Ramos (cell line): ENCODE data around the gene BRAP.
"Not testable (repeated sequence)": the region's sequence is repeated elsewhere in the genome, so short reads cannot be mapped to it uniquely, and the experiment has no call there.

Source experiments
- in situ Hi-C: fragments of 300-500 bp; cut with MboI; formaldehyde crosslinking; loops from one replicate; pipeline ENCODE4 v1.14.3; 2022; ENCODE audit warnings: low sequenced_read_pairs; ENCODE audit not compliant: unreplicated experiment

BRAP gene

GRCh38 chr12:111685811-111686573, at the start of gene BRAP, which contains the start of gene ACAD10:
Gene BRAP (minus strand): TSS chr12:111685956. CDS start chr12:111685792, 164 bp downstream.
Gene ACAD10 (plus strand): TSS chr12:111686053. CDS start chr12:111692710, 6,657 bp downstream.
- in situ Hi-C loops: no loop called here

DNA sequence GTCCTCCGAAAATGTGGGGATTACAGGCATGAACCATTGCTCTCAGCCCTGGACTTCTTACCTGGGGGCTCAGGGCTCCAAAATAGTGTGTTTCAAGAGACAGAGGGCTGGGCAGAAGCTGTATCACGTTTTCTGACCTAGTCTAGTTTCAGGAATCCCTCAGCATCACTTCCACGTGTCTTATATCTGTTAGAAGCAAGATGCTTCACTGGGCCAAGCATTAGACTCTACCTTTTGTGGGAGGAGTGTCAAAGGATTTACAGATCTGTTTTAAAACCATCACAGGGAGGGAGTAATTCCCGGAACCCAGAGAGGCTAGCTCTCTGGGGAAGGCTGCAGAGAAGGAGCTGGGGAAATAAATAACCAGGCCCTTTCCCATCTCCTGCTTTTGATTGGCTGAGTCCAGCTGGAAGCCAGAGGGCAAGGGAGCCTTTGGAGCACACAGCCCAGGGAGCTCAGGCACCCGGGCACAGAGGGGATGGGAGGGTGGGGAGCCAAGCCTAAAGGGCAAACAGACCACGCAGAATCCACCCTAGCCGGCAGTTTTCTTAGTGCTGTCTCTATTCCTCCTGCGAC, 47.7 kb upstream of the BRAP start:
- in situ Hi-C loops: no loop called here

- in situ Hi-C loops: no loop called here
These were observed 47.0 kb upstream of the BRAP start for GRCh38 chr12:111732786-111733185.

DNA sequence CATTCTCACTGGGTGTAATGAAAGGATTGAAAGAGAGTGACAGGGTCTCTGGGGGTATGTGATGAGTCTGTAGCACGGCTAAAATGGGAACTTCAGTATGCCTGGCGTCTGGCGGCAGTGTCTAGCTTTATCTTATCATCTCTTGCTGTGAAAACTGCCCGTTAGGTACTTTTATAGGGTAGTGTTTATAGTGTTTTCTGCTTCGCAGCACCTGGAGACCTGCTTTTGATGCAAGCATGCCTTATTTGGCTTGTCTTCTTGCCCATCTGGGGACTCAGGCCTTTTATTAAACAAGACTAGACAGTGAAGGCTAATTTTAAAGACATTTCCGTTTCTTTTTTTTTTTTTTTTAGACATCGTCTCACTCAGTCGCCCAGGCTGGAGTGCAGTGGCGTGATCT, 44.7 kb upstream of the BRAP start:
- in situ Hi-C loops: no loop called here

GRCh38 chr12:111728795-111729194, 43.0 kb upstream of the BRAP start:
- in situ Hi-C loops: no loop called here

- in situ Hi-C loops: not testable (repeated sequence)
These were observed 38.0 kb upstream of the BRAP start for GRCh38 chr12:111723646-111724360.

GRCh38 chr12:111720457-111720856, 34.7 kb upstream of the BRAP start:
- in situ Hi-C loops: no loop called here

DNA sequence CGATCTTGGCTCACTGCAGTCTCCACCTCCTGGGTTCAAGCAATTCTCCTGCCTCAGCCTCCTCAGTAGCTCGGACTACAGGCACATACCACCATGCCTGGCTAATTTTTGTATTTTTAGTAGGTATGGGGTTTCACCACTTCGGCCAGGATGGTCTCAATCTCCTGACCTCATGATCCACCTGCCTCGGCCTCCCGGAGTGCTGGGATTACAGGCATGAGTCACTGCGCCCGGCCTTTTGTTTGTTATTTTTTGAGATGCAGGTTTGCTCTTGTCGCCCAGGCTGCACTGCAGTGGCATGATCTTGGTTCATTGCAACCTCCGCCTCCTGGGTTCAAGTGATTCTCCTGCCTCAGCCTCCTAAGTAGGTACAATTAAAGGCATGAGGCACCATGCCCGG, 33.6 kb upstream of the BRAP start:
- in situ Hi-C loops: not testable (repeated sequence)

DNA sequence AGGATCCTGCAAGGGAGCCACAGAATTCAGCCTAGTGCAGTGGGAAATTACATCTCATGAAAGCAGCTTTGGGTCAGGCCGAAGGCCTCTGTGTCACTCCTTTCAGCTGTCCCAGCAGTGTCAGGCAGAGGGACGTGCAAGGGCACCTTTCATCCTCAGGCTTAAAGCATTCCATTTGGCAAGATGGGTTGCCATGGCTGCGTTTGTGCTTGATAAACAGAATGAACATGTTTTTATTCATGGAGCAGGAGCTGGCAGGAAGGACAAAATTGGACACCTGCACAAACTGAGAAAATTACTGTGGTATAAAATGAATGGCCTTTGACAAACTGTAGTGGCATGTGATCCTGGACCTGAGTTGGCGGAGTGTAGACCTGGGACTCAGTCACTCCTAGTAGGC, 29.5 kb upstream of the BRAP start:
- in situ Hi-C loops: no loop called here

DNA sequence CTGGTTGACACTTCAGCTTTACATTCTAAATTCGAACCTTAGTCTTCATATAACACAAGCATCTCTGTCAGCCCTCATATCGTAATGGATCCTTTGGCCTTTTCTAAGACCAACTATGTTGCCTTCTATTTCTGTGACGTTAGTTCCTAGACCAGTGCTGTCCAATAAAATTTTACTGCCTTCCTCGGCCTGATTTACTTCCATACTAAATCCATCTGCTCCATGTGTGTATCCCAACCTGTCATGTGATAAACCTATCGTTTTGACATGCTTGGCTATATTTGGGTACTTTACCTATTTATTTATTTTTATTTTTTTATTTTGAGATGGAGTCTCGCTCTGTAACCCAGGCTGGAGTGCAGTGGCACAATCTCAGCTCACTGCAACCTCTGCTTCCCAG, 20.4 kb upstream of the BRAP start:
- in situ Hi-C loops: no loop called here

- in situ Hi-C loops: no loop called here
These were observed 19.9 kb upstream of the BRAP start for GRCh38 chr12:111705672-111706071.

DNA sequence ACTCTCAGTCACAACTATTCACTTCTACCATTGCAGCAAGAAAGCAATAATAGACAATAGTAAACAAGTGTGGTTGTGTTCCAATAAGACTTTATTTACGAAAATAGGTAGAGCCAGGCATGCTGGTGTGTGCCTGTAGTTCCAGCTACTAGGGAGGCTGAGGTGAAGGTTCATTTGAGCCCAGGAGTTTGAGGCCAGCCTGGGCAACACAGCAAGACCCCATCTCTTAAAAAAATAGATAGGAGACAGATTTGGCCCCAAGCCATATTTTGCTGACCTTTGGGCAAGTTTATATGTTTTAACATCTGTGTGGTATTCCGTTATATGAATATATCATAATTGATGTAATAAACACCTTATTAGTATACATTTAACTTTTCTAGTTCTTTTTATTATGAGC, 14.2 kb upstream of the BRAP start:
- in situ Hi-C loops: loop anchor here (10.0 kb wide), 1 partner anchor 105 kb away; no protein-coding TSS in a partner anchor

DNA sequence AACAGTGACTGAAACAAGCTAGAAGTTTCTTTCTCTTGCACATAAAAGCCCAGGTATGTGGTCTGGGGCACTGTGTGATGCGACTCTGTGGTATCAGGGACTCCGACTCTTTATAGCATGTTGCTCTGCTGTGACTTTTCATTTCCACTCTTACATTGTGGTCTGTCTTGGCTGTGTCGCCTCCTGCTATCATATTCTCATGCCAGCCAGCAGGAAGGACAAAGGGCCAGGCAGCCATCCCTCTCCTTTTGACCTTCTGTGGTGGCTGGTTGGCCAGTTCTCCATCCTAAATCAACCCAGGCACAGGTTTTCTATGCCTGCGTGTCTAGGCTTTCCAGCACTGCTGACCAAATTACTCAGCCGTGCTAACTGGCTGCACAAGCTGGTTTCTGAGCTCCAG, 8.1 kb upstream of the BRAP start:
- in situ Hi-C loops: loop anchor here (10.0 kb wide), 1 partner anchor 111 kb away; no protein-coding TSS in a partner anchor

DNA sequence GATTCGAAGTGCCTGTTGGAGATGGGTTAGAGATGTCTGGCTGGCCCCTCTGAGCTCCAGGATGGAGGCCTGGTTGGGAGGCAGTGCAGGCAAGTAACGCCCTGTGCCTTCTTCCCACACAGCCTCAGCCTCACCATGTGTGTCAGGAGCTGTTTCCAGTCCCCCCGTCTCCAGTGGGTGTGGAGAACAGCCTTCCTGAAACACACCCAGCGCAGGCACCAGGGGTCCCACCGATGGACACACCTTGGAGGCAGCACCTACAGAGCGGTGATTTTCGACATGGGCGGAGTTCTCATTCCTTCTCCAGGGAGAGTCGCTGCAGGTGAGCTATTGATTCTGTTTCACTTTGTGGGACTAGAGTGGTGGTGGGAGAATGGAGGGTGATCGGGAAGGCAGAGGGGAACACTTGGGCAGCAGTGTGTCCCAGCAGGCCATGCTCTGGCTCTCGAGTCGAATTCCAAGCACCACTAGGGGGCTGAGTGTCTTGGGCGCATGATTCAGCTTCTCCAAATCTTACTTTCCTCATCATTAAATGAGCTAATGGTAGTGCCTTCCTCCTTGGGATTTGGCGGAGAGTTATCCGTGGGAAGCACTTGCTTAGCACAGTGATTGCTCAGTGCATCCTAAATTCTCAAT, 6.9 kb upstream of the BRAP start:
- in situ Hi-C loops: loop anchor here (10.0 kb wide), 1 partner anchor 112 kb away; no protein-coding TSS in a partner anchor

- in situ Hi-C loops: loop anchor here (10.0 kb wide), 1 partner anchor 114 kb away; no protein-coding TSS in a partner anchor
These were observed 5.5 kb upstream of the BRAP start for GRCh38 chr12:111691262-111691661.

GRCh38 chr12:111687952-111688351, 2.2 kb upstream of the BRAP start:
- in situ Hi-C loops: no loop called here

DNA sequence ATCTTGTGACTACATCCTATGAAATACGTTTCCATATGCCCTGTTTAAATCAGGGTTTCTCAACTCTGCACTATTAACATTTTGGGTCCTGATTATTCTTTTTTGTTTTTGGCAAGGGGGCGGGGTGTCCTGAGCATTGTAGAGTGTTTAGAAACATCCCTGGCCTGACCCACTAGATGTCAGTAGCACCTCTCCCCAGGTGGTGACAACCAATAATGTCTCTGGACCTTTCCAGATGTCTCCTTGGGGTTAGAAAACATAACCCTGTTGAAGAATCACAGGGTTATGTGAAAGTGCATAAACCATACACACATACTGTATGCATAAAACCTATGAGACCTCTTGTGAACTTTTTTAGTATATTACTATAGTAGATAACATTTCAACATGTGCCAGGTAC, 1.5 kb upstream of the BRAP start:
- in situ Hi-C loops: no loop called here

DNA sequence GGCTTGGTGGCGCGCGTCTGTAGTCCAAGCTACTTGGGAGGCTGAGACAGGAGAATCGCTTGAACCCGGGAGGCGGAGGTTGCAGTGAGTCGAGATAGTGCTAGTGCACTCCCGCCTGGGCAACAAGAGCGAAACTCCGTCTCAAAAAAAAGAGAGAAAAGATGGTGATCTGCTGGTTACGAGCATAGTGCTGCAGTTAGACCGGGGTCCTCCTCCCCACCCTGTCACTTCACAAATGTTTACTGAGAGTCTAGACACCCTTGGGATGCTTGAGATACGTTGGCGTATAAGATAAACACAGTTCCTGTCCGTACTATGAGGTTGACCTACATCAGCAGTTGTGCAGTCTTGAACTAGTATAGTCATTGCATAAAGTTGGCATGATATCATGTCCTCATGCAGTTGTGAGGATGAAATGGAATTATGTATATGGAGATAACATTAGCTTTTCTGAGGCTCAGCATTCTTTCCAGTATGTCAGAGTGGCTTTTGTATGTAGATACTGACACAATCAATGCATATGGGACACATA, 884 bp upstream of the BRAP start:
- in situ Hi-C loops: no loop called here

DNA sequence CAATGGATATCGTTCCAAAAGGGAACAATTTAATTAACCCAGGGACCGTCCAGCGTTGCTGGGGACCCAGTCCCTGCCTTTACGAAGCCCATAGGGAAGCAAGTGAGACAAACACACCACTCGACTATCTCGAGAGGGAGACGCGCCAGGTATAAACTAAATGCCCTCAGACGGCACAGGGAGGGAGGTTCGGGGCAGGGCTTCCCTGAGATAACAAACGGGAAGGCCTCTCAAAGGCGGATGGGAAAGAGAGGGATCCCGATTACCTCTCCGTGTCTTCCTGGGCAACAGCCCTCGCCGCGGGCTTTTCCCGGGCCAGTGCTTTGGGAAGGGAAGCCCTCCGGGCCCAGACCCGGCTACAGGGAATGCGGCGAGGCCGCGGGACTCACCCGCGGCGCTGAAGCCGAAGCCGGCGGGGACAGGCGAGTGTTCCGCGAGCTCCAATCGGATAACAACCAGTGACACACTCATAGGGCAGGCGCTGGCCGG, 390 bp downstream of the BRAP start:
- in situ Hi-C loops: no loop called here
